ENCODE measurements around the gene HDAC9. TPM values are rescaled to one million over a fixed set of nuclear protein-coding genes. Genes with fewer than 3 reads are reported as not detected.

The HDAC9 gene
- total RNA-seq, 1 donor from 2014 or later = 32.4 TPM

GRCh38 chr7:18706670-18707069 is 211.1 kb downstream of the HDAC9 start:
- intact Hi-C loops (cut with DNase I) = no loop called here
- Histone ChIP-seq H3K36me3 (no peaks in the 10 kb centered on the region), H3K4me3 (no peak overlapping the region), H3K27ac (no peak overlapping the region), H3K4me1 (no peaks in the 10 kb centered on the region), H3K27me3 (no peaks in the 10 kb centered on the region), H3K9me3 (no peaks in the 10 kb centered on the region)
- TF ChIP-seq POLR2A (IDR thresholded peaks at IDR 0.05) (no peak), POLR2AphosphoS5 (IDR thresholded peaks at IDR 0.05; ENCODE audit: insufficient read depth in 1 of 2, low read depth in 1 of 2) (no peak), CTCF (IDR thresholded peaks at IDR 0.05) (no peak)
- no peak for DNase-seq (ENCODE audit: extremely low spot score in 2 of 2)

- intact Hi-C loops (cut with DNase I) = no loop called here
- Histone ChIP-seq H3K9me3 (no peaks in the 10 kb centered on the region), H3K27me3 (no peaks in the 10 kb centered on the region), H3K36me3 (no peaks in the 10 kb centered on the region), H3K27ac (no peak overlapping the region), H3K4me3 (no peak overlapping the region), H3K4me1 (no peaks in the 10 kb centered on the region)
- no peak for TF ChIP-seq CTCF (IDR thresholded peaks at IDR 0.05)
- TF ChIP-seq POLR2A (IDR thresholded peaks at IDR 0.05) = no peak
- no peak for TF ChIP-seq POLR2AphosphoS5 (IDR thresholded peaks at IDR 0.05; ENCODE audit: insufficient read depth in 1 of 2, low read depth in 1 of 2)
- DNase-seq (ENCODE audit: extremely low spot score in 2 of 2) = no peak
Observed at GRCh38 chr7:18708204-18708603, 212.7 kb downstream of the HDAC9 start.

GRCh38 chr7:18715988-18716387 is 220.4 kb downstream of the HDAC9 start:
- no peak for TF ChIP-seq CTCF (IDR thresholded peaks at IDR 0.05)
- no peak for TF ChIP-seq POLR2AphosphoS5 (IDR thresholded peaks at IDR 0.05; ENCODE audit: insufficient read depth in 1 of 2, low read depth in 1 of 2)
- TF ChIP-seq POLR2A (IDR thresholded peaks at IDR 0.05) = no peak
- intact Hi-C loops (cut with DNase I) = no loop called here
- H3K27ac ChIP-seq = no peak overlapping the region
- no peak overlapping the region for H3K4me3 ChIP-seq
- DNase-seq (ENCODE audit: extremely low spot score in 2 of 2) = no peak
- H3K4me1 ChIP-seq = no peaks in the 10 kb centered on the region
- no peaks in the 10 kb centered on the region for H3K36me3 ChIP-seq
- no peaks in the 10 kb centered on the region for H3K27me3 ChIP-seq
- H3K9me3 ChIP-seq = no peaks in the 10 kb centered on the region

- intact Hi-C loops (cut with DNase I) = no loop called here
- Histone ChIP-seq H3K27me3 (no peaks in the 10 kb centered on the region), H3K36me3 (no peaks in the 10 kb centered on the region), H3K27ac (no peak overlapping the region), H3K4me1 (no peaks in the 10 kb centered on the region), H3K9me3 (no peaks in the 10 kb centered on the region), H3K4me3 (no peak overlapping the region)
- TF ChIP-seq CTCF (IDR thresholded peaks at IDR 0.05) (no peak), POLR2AphosphoS5 (IDR thresholded peaks at IDR 0.05; ENCODE audit: insufficient read depth in 1 of 2, low read depth in 1 of 2) (no peak), POLR2A (IDR thresholded peaks at IDR 0.05) (no peak)
- DNase-seq (ENCODE audit: extremely low spot score in 2 of 2) = no peak
Observed at GRCh38 chr7:18721429-18721828, 225.9 kb downstream of the HDAC9 start.

GRCh38 chr7:18724318-18724717 is 228.8 kb downstream of the HDAC9 start:
- no peak for TF ChIP-seq CTCF (IDR thresholded peaks at IDR 0.05)
- TF ChIP-seq POLR2AphosphoS5 (IDR thresholded peaks at IDR 0.05; ENCODE audit: insufficient read depth in 1 of 2, low read depth in 1 of 2) = no peak
- TF ChIP-seq POLR2A (IDR thresholded peaks at IDR 0.05) = no peak
- H3K36me3 ChIP-seq = no peaks in the 10 kb centered on the region
- H3K9me3 ChIP-seq = no peaks in the 10 kb centered on the region
- no peak overlapping the region for H3K4me3 ChIP-seq
- no peak overlapping the region for H3K27ac ChIP-seq
- H3K4me1 ChIP-seq = no peaks in the 10 kb centered on the region
- DNase-seq (ENCODE audit: extremely low spot score in 2 of 2) = no peak
- H3K27me3 ChIP-seq = no peaks in the 10 kb centered on the region
- intact Hi-C loops (cut with DNase I) = no loop called here

Data from vagina (tissue), 2 donors.